ENCODE results near the gene NRG2. TPM values are rescaled to one million over a fixed set of nuclear protein-coding genes. Genes with fewer than 3 reads are reported as not detected.

NRG2 gene
- total RNA-seq, 1 donor from 2014 or later: 12.8 TPM

GRCh38 chr5:139839232-139839815 lies 203.8 kb downstream of the NRG2 start:
- Histone ChIP-seq H3K36me3 (no peaks in the 10 kb centered on the region), H3K4me3 (no peak overlapping the region), H3K27me3 (no peaks in the 10 kb centered on the region), H3K4me1 (no peaks in the 10 kb centered on the region), H3K9me3 (no peaks in the 10 kb centered on the region), H3K27ac (no peak overlapping the region)
- intact Hi-C loops (cut with DNase I): no loop called here
- TF ChIP-seq, protein P1, sequence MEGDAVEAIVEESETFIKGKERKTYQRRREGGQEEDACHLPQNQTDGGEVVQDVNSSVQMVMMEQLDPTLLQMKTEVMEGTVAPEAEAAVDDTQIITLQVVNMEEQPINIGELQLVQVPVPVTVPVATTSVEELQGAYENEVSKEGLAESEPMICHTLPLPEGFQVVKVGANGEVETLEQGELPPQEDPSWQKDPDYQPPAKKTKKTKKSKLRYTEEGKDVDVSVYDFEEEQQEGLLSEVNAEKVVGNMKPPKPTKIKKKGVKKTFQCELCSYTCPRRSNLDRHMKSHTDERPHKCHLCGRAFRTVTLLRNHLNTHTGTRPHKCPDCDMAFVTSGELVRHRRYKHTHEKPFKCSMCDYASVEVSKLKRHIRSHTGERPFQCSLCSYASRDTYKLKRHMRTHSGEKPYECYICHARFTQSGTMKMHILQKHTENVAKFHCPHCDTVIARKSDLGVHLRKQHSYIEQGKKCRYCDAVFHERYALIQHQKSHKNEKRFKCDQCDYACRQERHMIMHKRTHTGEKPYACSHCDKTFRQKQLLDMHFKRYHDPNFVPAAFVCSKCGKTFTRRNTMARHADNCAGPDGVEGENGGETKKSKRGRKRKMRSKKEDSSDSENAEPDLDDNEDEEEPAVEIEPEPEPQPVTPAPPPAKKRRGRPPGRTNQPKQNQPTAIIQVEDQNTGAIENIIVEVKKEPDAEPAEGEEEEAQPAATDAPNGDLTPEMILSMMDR (IDR thresholded peaks at IDR 0.05): no peak
- DNase-seq (ENCODE audit: low spot score in 2 of 2): no peak

GRCh38 chr5:139838381-139839197 lies 204.5 kb downstream of the NRG2 start:
- no peak for DNase-seq (ENCODE audit: low spot score in 2 of 2)
- no peaks in the 10 kb centered on the region for H3K36me3 ChIP-seq
- TF ChIP-seq, protein P1 (IDR thresholded peaks at IDR 0.05): no peak
- H3K27me3 ChIP-seq: no peaks in the 10 kb centered on the region
- no peaks in the 10 kb centered on the region for H3K4me1 ChIP-seq
- no peak overlapping the region for H3K27ac ChIP-seq
- no peaks in the 10 kb centered on the region for H3K9me3 ChIP-seq
- intact Hi-C loops (cut with DNase I): no loop called here
- no peak overlapping the region for H3K4me3 ChIP-seq

DNA sequence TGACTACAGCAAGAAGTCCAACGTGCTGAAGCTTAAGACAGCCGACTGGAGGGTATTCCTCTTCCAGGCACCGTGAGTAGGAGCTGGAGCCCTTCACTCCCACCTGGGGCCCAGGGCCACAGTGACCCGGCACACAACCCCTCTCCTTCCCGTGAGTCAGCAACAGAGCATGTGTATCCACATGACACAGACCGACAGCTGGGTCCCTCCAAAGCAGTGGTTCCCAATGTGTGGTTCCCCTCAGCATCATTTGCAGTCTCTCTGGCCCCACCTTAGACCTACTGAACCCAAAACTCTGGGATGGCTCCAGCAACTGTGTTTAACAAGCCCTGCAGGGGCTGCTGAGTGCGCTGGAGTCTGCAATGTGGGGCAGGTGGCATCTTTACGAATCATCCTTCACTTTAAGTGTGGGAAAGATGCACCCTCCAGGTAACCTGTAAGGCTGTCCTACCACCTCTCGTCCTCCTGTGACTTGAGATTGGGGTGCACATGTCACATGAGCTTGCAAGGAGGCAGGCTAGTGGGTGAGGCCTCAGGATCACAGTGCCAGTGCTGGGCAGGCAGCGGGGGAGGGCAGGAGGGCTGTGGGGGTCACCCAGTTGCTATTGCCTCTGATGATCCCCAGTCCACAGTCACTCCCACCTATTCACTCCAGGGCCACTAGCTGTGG lies 205.3 kb downstream of the NRG2 start:
- H3K36me3 ChIP-seq: no peaks in the 10 kb centered on the region
- TF ChIP-seq, protein P1 (IDR thresholded peaks at IDR 0.05): no peak
- no peak overlapping the region for H3K27ac ChIP-seq
- no peaks in the 10 kb centered on the region for H3K4me1 ChIP-seq
- H3K4me3 ChIP-seq: no peak overlapping the region
- no peak for DNase-seq (ENCODE audit: low spot score in 2 of 2)
- H3K9me3 ChIP-seq: no peaks in the 10 kb centered on the region
- intact Hi-C loops (cut with DNase I): no loop called here
- H3K27me3 ChIP-seq: no peaks in the 10 kb centered on the region

GRCh38 chr5:139836469-139837208 lies 206.5 kb downstream of the NRG2 start:
- intact Hi-C loops (cut with DNase I): no loop called here
- H3K4me3 ChIP-seq: no peak overlapping the region
- H3K36me3 ChIP-seq: no peaks in the 10 kb centered on the region
- no peaks in the 10 kb centered on the region for H3K4me1 ChIP-seq
- no peaks in the 10 kb centered on the region for H3K9me3 ChIP-seq
- no peak for DNase-seq (ENCODE audit: low spot score in 2 of 2)
- H3K27ac ChIP-seq: no peak overlapping the region
- TF ChIP-seq, protein P1 (IDR thresholded peaks at IDR 0.05): no peak
- no peaks in the 10 kb centered on the region for H3K27me3 ChIP-seq

GRCh38 chr5:139835656-139836055 lies 207.4 kb downstream of the NRG2 start:
- Histone ChIP-seq H3K27me3 (no peaks in the 10 kb centered on the region), H3K27ac (no peak overlapping the region), H3K4me3 (no peak overlapping the region), H3K36me3 (no peaks in the 10 kb centered on the region), H3K9me3 (no peaks in the 10 kb centered on the region), H3K4me1 (no peaks in the 10 kb centered on the region)
- TF ChIP-seq, protein P1 (IDR thresholded peaks at IDR 0.05): no peak
- intact Hi-C loops (cut with DNase I): no loop called here
- no peak for DNase-seq (ENCODE audit: low spot score in 2 of 2)

Data from ascending aorta (tissue), 2 donors.